HepG2 (cell line): ENCODE results near the gene SHBG. TPM values are rescaled to one million over a fixed set of nuclear protein-coding genes. Genes with fewer than 3 reads are reported as not detected.
A peak's percentile ranks its signal among the peaks of the same experiment; 100 is the strongest.

Experiments used
- AGO2 ChIP-seq: fragments of 200-400 bp; formaldehyde crosslinking; optimal IDR thresholded peaks from 2 replicates; pipeline ENCODE3; 2017; ENCODE audit warnings: mild to moderate bottlenecking, low read depth, low read length, moderate library complexity
- ARNTL ChIP-seq: sonication (generic); formaldehyde crosslinking; IDR thresholded peaks from 2 replicates; pipeline ENCODE4 v1.4.0; 2020; ENCODE audit warnings: mild to moderate bottlenecking, missing genetic modification reagents
- ATF1 ChIP-seq: IDR thresholded peaks from 2 replicates; pipeline ENCODE4 v1.6.1; 2016; ENCODE audit warnings: mild to moderate bottlenecking, control low read depth
- HNF1A ChIP-seq, 2 experiments: sonication (generic) in 1 of 2; formaldehyde crosslinking in 1 of 2; IDR thresholded peaks; 2 replicates each; pipeline versions ENCODE4 v1.4.0 to v1.6.1; 2016 to 2020; ENCODE audit warnings: borderline replicate concordance in 1 of 2, low read depth in 1 of 2, mild to moderate bottlenecking in 1 of 2, missing genetic modification reagents in 1 of 2
- HNRNPK ChIP-seq: fragments of 200-400 bp; formaldehyde crosslinking; IDR thresholded peaks from 2 replicates; pipeline ENCODE4 v1.6.1; 2018; ENCODE audit warnings: low read length, low read depth, moderate library complexity, mild to moderate bottlenecking; ENCODE audit not compliant: poor library complexity, severe bottlenecking
- MAX ChIP-seq: IDR thresholded peaks from 2 replicates; pipeline ENCODE4 v1.6.1; 2012; ENCODE audit warnings: inconsistent platforms
- MYNN ChIP-seq: sonication (generic); formaldehyde crosslinking; IDR thresholded peaks from 2 replicates; pipeline ENCODE4 v1.4.0; 2020; ENCODE audit warnings: mild to moderate bottlenecking, low read depth, missing genetic modification reagents
- NFYC ChIP-seq: IDR thresholded peaks from 2 replicates; pipeline ENCODE4 v1.6.1; 2016; ENCODE audit warnings: missing genetic modification reagents, missing compliant biosample characterization
- RCOR2 ChIP-seq: IDR thresholded peaks from 2 replicates; pipeline ENCODE4 v1.6.1; 2016; ENCODE audit warnings: missing biosample characterization, missing genetic modification reagents
- RFX5 ChIP-seq: IDR thresholded peaks from 2 replicates; pipeline ENCODE4 v1.6.1; 2011; ENCODE audit warnings: low read depth, low read length, improper control_type of control experiment
- SOX6 ChIP-seq, 2 experiments: fragments of 450-650 bp in 1 of 2; sonication (generic) in 1 of 2; formaldehyde crosslinking in 1 of 2; IDR thresholded peaks; 2 replicates each; pipeline versions ENCODE4 v1.4.0 to v1.6.1; 2017 to 2020; ENCODE audit warnings: antibody characterized with exemption in 1 of 2, mild to moderate bottlenecking in 1 of 2, missing genetic modification reagents in 1 of 2
- STAT6 ChIP-seq: sonication (generic); formaldehyde crosslinking; IDR thresholded peaks from 2 replicates; pipeline ENCODE4 v1.4.0; 2020; ENCODE audit warnings: missing genetic modification reagents, mild to moderate bottlenecking, borderline replicate concordance
- SYNCRIP ChIP-seq: fragments of 200-400 bp; formaldehyde crosslinking; IDR thresholded peaks from 2 replicates; pipeline ENCODE4 v1.6.1; 2018; ENCODE audit warnings: mild to moderate bottlenecking, low read depth, low read length; ENCODE audit not compliant: insufficient read depth
- TBL1XR1 ChIP-seq: fragments of 150-350 bp; IDR thresholded peaks from 2 replicates; pipeline ENCODE4 v1.6.1; 2014; ENCODE audit warnings: borderline replicate concordance, low read length; ENCODE audit not compliant: partially characterized antibody
- ZEB1 ChIP-seq: IDR thresholded peaks from 2 replicates; pipeline ENCODE4 v1.6.1; 2012; ENCODE audit warnings: mild to moderate bottlenecking, low read depth, inconsistent platforms; ENCODE audit not compliant: insufficient replicate concordance
- ZNF616 ChIP-seq: sonication (generic); formaldehyde crosslinking; IDR thresholded peaks from 2 replicates; pipeline ENCODE4 v1.5.0; 2020; ENCODE audit warnings: low read depth, mild to moderate bottlenecking, missing genetic modification reagents
- ZNF660 ChIP-seq: sonication (generic); formaldehyde crosslinking; IDR thresholded peaks from 2 replicates; pipeline ENCODE4 v1.5.1; 2020; ENCODE audit warnings: mild to moderate bottlenecking, low read depth, missing genetic modification reagents, borderline replicate concordance
- ZNF704 ChIP-seq: sonication (generic); formaldehyde crosslinking; IDR thresholded peaks from 2 replicates; pipeline ENCODE4 v1.8.1; 2023; ENCODE audit warnings: mild to moderate bottlenecking, inconsistent platforms, moderate library complexity, missing genetic modification reagents, borderline replicate concordance
- ZSCAN29 ChIP-seq: sonication (generic); formaldehyde crosslinking; conservative IDR thresholded peaks from 2 replicates; pipeline ENCODE4 v1.4.0; 2020; ENCODE audit warnings: mild to moderate bottlenecking, missing genetic modification reagents
- polyA plus RNA-seq, 8 experiments: library from polyadenylated mRNA; depleted of rRNA in 3 of 8; stranded (reverse) in 7 of 8; unstranded in 1 of 8; fragments of >200 nt; fragmentation: Illumina TruSeq in 4 of 8; extraction: Trizol in 4 of 8; gene quantifications; 2 replicates each; pipeline versions ENCODE4 v1.2.1 to v1.2.3, GENCODE V29; 2011 to 2016; ENCODE audit warnings: low read depth in 4 of 8, missing spikeins in 1 of 8, mixed read lengths in 1 of 8; ENCODE audit not compliant: insufficient read depth in 1 of 8
- total RNA-seq, 5 experiments: library from RNA; depleted of rRNA; stranded (reverse); fragments of >200 nt; fragmentation: Illumina TruSeq; extraction: Trizol; gene quantifications; 2 replicates each; pipeline ENCODE4 v1.2.3, GENCODE V29; 2016; ENCODE audit warnings: low read depth in 1 of 5

Gene SHBG
- total and polyA plus RNA-seq, 2 of the 13 experiments (the other 11 are each of a cell fraction or from before 2014, with no cell fraction given), result 4.0 to 6.1 TPM

GRCh38 chr17:7627250-7628121 lies 2.4 kb upstream of the SHBG start, which contains the start of gene SAT2 (continued):
- 0 out of 2 replicates have a peak, but pooled peaks have one; percentile 40 for TF ChIP-seq MAX
- TF ChIP-seq SYNCRIP, result no peak
- no peak for TF ChIP-seq MYNN
- TF ChIP-seq ZNF660 (CRISPR knock-in tag), result no peak
- no peak for TF ChIP-seq AGO2
- TF ChIP-seq NFYC (CRISPR knock-in tag), result peak; percentile 78
- TF ChIP-seq SOX6 (IDR thresholded peaks at IDR 0.05), result no peak
- peak; percentile 72 for TF ChIP-seq SOX6 (CRISPR knock-in tag; IDR thresholded peaks at IDR 0.05)
- peak; percentile 66 for TF ChIP-seq ZEB1
- no peak; the same call in 1 of the 2 replicates for TF ChIP-seq HNF1A (IDR thresholded peaks at IDR 0.05; ENCODE audit: low read depth)
- TF ChIP-seq HNF1A (CRISPR knock-in tag; IDR thresholded peaks at IDR 0.05; ENCODE audit: borderline replicate concordance), result peak; percentile 49; the same call in 1 of the 2 replicates
- no peak for TF ChIP-seq ZNF616 (CRISPR knock-in tag)
- 0 out of 2 replicates have a peak, but pooled peaks have one; percentile 52 for TF ChIP-seq ZSCAN29 (CRISPR knock-in tag)
- TF ChIP-seq ARNTL, result 0 out of 2 replicates have a peak, but pooled peaks have one; percentile 33
- no peak for TF ChIP-seq ZNF704 (CRISPR knock-in tag)
- TF ChIP-seq TBL1XR1, result peak; percentile 68
- no peak for TF ChIP-seq STAT6 (CRISPR knock-in tag)
- TF ChIP-seq HNRNPK, result no peak
- 0 out of 2 replicates have a peak, but pooled peaks have one; percentile 16 for TF ChIP-seq RCOR2 (CRISPR knock-in tag)
- no peak for TF ChIP-seq ATF1
- TF ChIP-seq RFX5, result 0 out of 2 replicates have a peak, but pooled peaks have one; percentile 13
